Fibroblast of skin of back (primary cell): ENCODE data around the gene TMCO5A. TPM values are rescaled to one million over a fixed set of nuclear protein-coding genes. Genes with fewer than 3 reads are reported as not detected.
A peak's percentile ranks its signal among the peaks of the same experiment; 100 is the strongest.
"Not testable (repeated sequence)": the region's sequence is repeated elsewhere in the genome, so short reads cannot be mapped to it uniquely, and the experiment has no call there.

Source experiments
- DNase-seq: peaks from one replicate; pipeline ENCODE4 v3.0.0-alpha.2; 2013
- polyA plus RNA-seq, 2 experiments: library from polyadenylated mRNA; unstranded; fragments of 120-200 nt; gene quantifications; one replicate each; pipeline ENCODE4 v1.2.1, GENCODE V29; 2013; ENCODE audit not compliant: insufficient read length in 2 of 2

TMCO5A gene
- polyA plus RNA-seq (2013, experiment 1 of 2; ENCODE audit: insufficient read length): not detected
- not detected for polyA plus RNA-seq (2013, experiment 2 of 2; ENCODE audit: insufficient read length)

GRCh38 chr15:37934340-37934739 is at the start of gene TMCO5A:
Gene TMCO5A (plus strand): TSS chr15:37934640. CDS start chr15:37936324, 1,684 bp downstream.
- no peak for DNase-seq

GRCh38 chr15:37885651-37886050 is 48.8 kb upstream of the TMCO5A start:
- peak; percentile 16 for DNase-seq

GRCh38 chr15:37888356-37888755 is 46.1 kb upstream of the TMCO5A start:
- DNase-seq: peak; percentile 23

GRCh38 chr15:37891766-37892368 is 42.6 kb upstream of the TMCO5A start:
- peak; percentile 58 for DNase-seq

GRCh38 chr15:37893309-37893708 is 41.1 kb upstream of the TMCO5A start:
- DNase-seq: no peak

GRCh38 chr15:37898362-37898761 is 36.1 kb upstream of the TMCO5A start:
- DNase-seq: no peak

- DNase-seq: peak; percentile 82
Observed at GRCh38 chr15:37900326-37901221, 33.9 kb upstream of the TMCO5A start.

GRCh38 chr15:37902126-37902525 is 32.3 kb upstream of the TMCO5A start:
- no peak for DNase-seq

- no peak for DNase-seq
Observed at GRCh38 chr15:37903919-37904625, 30.4 kb upstream of the TMCO5A start.

- DNase-seq: peak; percentile 37
Observed at GRCh38 chr15:37907136-37907535, 27.3 kb upstream of the TMCO5A start.

GRCh38 chr15:37921527-37922385 is 12.7 kb upstream of the TMCO5A start:
- no peak for DNase-seq

- DNase-seq: no peak
Observed at GRCh38 chr15:37926136-37926535, 8.3 kb upstream of the TMCO5A start.

GRCh38 chr15:37929238-37929637 is 5.2 kb upstream of the TMCO5A start:
- no peak for DNase-seq

GRCh38 chr15:37931321-37931720 is 3.1 kb upstream of the TMCO5A start:
- peak; percentile 45 for DNase-seq

- peak; percentile 88 for DNase-seq
Observed at GRCh38 chr15:37931868-37932267, 2.6 kb upstream of the TMCO5A start.

- no peak for DNase-seq
Observed at GRCh38 chr15:37932549-37932948, 1.9 kb upstream of the TMCO5A start.

- peak; percentile 68 for DNase-seq
Observed at GRCh38 chr15:37933666-37934065, 774 bp upstream of the TMCO5A start.

GRCh38 chr15:37940876-37941275 is 6.4 kb downstream of the TMCO5A start:
- DNase-seq: no peak

GRCh38 chr15:37941779-37942178 is 7.3 kb downstream of the TMCO5A start:
- no peak for DNase-seq

GRCh38 chr15:37951999-37952398 is 17.6 kb downstream of the TMCO5A start:
- no peak for DNase-seq

- DNase-seq: not testable (repeated sequence)
Observed at GRCh38 chr15:37960742-37961141, 26.3 kb downstream of the TMCO5A start.

- DNase-seq: no peak
Observed at GRCh38 chr15:37967788-37968187, 33.3 kb downstream of the TMCO5A start.
